Germinal center (tissue), 1 donor: Measurements from ENCODE around the gene CCND1.
"Not testable (repeated sequence)": the region's sequence is repeated elsewhere in the genome, so short reads cannot be mapped to it uniquely, and the experiment has no call there.

ENCODE experiments used
- DNase-seq: peaks from one replicate; pipeline ENCODE4 v3.0.0; 2012; ENCODE audit warnings: mixed read lengths, low spot score

The CCND1 gene

DNA sequence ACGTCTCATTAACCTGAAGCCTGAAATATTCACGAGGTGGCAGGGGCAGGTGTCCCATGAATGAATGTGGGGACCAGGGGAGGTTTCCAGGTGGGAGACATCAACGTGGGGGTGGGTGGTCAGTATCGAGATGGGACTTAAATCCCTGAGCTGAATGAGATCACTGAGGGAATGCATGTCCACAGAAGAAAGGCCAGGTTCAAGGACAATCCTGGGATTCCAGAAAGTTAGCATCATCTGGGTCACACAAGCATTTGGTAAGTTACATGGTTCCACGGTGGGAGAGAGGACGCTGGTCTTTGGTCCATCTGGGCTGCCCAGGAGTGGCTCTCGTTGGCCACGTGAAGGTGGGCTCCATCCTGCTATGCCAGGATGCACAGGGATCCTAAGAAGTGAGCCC is 22.7 kb upstream of the CCND1 start:
- DNase-seq, result no peak

DNA sequence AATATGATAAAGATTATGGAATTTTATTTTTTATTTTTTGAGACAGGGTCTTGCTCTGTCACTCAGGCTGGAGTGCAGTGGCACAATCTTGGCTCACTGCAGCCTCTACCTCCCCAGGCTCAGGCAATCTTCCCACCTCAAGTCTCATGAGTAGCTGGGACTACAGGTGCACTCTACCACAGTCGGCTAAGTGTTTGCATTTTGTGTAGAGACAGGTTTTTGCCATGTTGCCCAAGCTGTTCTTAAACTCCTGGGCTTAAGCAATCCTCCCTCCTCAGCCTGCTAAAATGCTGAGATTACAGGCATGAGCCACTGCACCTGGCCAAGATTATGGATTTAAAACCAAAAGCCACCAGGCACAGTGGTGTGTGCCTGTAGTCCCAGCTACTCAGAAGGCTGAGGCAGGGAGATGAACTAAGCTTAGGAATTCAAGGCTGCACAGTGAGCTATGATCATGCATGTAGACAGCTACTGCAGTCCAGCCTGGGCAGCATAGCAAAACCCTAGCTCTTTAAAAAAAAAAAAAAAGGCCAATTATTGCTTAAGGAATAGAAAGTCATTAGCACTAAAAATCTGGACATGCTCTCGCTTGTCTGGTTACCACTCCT is 20.2 kb upstream of the CCND1 start:
- no peak for DNase-seq

DNA sequence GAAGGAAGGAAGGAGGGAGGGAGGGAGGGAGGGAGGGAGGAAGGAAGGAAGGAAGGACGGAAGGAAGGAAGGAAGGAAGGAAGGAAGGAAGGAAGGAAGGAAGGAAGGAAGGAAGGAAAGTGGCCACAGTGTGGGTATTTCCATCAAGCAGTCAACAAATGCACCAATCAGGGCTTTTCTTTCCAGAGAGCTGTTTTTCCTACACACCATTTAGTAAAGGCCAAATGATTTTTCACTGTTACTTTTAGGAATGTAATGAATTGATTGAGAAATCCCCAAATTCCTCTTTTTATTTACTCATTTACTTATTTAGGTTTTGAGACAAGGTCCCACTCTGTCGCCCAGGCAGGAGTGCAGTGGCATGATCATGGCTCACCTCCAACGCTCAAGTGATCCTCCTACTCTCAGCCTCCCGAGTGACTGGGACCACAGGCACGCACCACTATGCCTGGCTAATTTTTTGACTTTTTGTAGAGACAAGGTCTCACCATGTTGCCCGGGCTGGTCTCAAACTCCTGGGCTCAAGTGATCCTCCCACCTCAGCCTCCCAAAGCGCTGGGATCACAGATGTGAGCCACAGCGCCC is 18.8 kb upstream of the CCND1 start:
- DNase-seq, result not testable (repeated sequence)

DNA sequence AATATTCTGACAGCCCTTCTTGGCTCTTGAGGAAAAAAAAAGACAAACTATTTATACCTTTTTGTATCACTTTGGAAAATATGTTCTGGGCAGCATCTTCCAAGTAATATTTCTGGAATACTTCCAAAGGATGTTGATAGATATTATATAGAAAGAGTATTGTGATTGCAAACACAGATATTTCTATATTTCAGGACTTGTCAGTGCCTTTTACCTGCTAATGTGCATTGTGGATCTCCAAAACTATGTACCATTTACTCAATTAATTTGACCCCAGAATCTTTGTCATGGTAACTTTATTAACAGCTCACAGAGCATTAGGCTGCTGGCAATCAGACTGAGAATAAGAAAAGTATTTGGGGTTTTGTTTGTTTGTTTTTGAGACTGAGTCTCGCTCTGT is 16.7 kb upstream of the CCND1 start:
- no peak for DNase-seq

DNA sequence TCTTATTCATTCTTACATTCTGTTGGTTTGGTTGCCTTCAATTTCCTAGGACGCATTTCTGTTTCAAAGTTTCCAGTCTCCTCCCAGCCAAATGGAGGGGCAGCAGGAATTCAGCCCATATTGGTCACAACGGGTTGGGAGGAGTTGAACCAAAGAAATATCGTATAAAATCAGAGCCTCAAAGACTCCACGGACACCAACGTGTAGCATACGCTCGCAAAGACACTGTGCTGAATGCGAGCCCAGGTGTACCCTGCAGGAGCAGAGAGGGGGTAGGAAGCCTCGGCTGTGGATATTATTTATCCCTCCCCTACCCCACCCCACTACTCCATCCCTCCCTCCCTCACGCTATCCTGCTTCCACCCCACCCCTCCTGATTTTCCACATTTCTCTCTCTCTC is 15.5 kb upstream of the CCND1 start:
- no peak for DNase-seq

DNA sequence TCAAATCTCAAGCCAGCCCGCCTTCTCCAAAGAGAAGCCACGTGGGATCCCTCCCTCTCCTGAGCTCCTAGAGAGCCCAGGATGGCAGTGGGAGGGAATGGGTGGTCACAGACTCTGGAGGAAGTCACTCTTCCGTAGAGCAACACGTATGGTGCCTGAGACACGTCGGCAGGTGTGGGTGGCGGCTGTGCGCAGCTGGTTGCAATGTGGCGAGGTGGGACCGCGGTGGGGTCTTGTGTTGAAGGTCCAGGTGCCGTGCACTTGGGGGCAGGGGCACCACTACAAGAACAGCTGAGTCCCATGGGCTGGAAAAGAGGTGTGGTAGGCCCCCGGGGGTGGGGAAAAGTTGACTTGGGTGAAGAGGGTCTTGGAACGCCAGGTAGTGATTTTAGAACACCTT is 13.4 kb upstream of the CCND1 start:
- DNase-seq, result no peak

DNA sequence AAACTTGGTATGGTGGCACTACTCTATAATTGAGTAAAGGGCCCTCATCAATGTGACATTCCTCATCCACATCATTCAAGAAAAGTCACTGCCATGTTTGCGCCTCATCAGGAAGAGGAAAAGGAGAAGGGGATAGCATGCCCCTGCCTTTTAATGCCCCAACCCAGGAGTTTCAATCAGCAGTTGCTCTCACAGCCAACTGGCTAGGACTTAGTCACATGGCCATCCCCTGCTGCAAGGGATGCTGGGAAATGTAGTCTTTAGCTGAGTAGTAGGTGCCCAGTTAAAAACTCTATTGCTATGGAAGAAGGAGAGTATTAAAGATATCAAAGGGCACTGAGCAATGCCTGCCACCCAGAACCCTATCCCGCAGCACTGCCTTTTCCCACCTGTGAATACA is 10.9 kb upstream of the CCND1 start:
- DNase-seq, result no peak

DNA sequence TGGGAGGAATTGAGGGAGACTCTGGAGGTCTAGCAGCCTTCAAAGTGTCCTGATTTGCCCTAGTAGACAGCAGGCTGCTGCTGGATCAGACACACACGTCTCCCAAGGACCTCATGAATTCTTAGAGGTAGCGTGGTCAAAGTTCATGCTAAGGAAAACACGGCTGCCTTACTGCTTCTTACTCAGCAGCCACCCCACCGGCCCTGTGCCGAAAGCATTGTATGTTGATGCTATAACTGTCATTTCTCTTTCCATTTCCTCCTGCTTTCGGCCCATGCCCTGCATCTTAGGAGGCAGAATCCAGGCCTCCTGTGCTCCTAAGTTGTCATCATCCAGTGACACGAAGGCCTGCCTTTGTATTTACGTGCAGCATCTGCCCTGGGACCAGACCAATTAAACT is 10.5 kb upstream of the CCND1 start:
- no peak for DNase-seq

DNA sequence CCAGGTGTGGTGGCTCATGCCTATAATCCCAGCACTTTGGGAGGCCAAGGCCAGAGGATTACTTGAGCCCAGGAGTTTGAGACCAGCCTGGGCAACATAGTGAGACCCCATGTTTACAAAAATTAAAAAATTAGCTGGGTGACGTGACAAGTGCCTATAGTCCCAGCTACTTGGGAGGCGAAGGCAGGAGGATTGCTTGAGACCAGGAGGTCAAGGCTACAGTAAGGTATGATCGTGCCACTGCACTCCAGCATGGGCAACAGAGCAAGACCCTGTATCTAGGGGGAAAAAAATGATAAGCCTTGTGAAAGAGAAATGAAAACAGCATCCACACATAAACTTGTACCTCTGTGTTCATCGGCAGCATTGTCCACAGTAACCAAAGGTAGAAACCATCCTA is 8.1 kb upstream of the CCND1 start:
- DNase-seq, result no peak

DNA sequence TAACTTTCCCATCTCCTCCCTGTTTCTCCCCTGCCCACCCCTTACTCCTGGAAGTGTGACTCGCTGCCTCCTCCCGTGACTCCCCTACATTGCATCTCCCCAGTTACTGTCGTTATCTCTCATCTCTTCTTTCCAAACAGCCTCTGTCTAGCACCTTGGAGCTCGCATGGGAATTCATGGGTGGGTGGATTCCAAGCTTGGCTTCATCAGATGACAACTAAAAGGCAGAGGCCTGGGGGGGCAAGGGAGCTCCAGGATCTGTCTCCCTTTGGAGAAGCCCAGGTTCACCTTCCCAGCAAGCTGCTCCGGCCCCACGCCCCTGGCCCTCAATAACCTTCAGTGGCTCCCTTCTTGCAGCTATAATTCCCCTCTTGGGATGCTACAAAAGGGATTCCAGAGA is 6.9 kb upstream of the CCND1 start:
- no peak for DNase-seq

DNA sequence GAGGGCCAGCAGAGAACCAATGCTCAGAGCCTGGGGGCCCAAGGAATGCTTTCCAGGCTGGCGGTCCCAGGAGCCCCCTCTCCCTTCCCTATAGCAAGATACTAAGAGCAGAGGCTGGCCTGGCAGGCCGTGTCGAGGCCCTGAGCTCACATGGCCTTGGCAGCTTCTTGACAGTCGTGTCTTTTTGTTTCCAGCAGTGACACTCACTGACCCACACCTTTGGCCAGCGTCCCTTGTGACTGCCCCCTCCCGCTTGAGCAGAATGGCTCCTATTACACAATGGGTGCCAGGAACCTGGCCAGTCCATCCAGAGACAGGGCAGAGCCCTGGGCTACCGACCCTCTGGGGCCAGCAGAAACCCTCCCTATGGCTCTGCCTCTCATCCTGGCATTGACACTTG is 6.4 kb upstream of the CCND1 start:
- no peak for DNase-seq

DNA sequence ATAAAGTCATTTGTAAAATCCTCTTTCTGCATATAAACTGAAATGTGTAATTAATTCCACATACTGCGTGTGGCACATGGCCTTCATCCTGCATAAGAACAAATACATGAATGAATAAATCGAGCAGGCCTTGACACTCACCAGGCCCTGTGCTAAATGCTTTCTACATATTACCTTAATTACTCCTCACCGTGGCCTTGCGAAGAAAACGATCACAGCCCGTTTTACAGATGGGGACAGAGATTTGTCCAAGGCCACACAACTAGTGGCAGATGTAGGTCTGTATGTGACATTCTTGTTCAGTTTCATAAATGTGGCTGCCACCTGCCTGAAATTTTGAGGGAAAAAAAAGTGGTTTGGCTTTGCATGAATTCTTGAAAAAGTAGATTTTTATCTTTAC is 5.8 kb upstream of the CCND1 start:
- DNase-seq, result no peak

DNA sequence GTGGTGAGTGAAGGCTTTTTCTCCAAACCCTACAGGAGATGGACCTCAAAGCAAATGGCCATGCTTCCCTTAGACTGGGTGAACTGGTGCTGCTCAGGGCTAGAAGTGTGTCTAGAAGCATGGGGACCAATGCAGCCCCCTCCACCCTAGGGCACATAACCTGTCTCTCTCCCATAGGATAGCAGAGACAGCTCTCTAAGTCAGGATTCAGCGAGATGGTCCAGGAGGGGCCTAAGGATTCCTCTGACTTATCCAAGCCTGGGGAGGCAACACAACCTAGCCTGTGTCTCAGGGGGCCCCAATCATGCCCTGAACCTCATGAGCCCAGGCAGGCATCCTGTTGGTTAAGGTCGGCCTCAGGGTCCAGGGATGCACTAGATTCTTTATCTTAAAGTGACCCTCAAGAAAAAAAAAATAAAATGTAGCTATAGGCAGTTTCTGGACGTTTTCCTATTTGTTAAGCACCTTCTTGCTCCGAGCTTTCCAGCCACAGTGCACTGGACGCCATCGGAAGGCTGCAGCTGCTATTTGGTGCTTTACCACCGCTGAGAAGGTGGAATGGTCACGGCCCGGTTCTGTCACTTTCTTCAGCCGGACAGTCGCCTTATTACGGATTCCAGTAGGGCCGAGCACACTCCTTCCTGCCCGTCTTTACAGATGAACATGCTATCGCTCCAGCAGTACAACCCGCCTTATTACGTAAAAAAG is 5.0 kb upstream of the CCND1 start:
- DNase-seq, result no peak

DNA sequence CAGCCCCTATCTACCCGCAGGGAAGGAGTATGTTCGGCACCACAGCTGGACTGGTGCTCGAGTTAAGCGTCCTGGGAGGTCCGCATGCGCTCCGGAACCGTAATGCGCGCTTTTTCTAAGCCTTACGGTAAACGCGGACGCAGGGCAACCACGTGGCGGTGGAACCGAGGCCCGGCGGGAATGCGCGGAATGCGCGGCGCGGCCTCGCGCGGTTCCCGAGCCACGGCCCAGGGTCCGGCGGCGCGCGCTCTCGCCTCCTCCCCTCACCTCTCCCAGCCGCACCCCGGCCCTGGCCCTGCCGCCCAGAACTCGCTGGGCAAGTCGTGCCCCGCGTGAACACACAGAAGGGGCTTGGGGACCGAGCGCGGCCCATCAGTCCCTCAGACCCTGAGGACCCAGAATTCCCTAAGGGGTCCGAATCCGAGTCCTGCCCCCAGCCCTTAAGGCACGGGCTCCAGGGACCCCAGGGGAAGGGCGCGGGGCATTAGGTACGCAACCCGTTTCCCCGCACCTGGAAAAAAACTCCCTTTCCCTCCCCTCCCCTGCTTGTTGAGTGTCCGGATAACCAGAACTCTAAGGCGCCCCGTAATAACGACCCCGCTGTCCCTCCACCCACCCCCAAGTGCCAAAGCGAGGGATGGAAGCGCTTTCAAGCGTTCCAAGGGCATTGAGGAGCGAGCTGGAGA is 4.3 kb upstream of the CCND1 start:
- DNase-seq, result no peak

DNA sequence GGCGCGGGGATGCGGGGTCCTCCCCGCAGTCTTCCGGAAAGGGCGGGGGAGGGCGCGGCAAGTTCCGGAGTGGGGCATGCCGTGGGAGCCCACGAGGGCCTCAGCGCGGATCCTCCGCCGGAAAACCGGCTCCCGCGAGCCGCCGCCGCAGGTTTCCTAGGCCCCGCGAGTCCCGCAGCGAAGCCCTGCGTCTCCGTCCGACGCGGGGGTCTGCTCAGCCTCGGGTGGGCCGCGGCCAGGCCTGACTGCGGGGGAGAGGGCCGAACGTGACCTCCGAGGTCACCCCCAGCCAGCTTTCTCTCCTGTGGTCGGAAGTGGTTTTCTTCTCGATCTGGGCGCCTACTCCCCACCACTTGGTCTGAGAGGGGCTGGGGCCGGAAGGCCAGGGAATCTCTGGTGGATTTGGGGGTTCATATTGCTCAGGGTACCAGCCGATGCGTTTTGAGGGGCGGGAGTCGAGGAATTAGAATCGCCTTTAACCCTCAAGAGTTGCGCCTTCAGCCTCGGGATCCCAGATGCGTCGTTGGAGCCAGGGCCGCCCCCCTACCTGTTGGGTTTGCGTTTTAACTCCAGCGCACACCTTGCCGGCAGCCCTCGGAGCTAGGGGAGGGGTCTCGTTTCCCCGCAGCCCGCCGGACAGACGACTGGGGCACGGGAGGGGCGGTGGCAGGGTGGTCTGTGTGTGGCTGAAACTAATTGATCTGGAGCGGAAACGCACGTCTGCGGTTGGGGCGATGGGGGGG is 3.6 kb upstream of the CCND1 start:
- no peak for DNase-seq

DNA sequence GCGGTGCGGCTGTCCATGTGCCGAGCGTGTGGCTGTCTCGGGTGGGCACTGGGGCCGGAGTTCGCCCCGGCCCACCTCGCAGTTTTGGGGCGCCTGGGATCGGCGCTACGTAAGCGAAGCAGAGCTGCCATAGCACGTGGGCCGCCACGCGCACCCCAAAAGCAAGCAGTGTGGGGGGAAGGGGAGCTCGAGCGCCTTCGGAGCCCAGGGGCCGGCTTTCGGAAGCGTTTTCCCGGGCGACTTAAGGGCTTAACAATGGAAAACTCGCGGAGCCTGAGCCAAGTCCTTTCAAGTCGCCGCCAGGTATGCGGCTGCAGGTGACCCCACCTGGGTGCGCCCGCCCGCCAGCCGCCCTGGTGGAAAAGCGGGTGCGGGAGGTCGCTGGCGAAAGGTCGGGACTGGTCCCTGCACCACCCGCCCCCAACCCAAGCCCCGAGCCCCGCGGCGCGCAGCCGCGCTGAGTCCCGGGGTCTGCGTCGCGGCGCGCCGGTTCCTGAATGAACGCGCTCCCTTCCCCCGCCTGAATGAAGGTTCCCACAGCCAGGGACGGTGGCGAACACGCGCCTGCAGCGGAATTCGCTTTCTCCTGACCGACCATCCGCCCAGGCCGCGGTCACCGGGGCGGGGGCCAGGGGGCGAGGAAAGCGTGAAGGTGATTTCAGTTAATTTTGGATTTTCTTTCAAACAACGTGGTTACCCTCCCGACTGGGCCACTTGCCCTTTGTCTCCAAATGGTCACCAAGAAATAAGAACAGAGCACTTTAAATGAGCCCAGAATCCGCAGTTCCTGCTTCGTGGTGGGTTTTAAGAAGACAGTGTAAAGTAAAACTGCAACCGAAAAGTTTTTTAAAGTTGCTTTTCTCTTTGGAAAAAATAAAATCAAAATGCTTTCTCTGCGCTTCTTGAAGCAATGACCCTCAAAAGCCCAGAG is 2.8 kb upstream of the CCND1 start:
- DNase-seq, result no peak

DNA sequence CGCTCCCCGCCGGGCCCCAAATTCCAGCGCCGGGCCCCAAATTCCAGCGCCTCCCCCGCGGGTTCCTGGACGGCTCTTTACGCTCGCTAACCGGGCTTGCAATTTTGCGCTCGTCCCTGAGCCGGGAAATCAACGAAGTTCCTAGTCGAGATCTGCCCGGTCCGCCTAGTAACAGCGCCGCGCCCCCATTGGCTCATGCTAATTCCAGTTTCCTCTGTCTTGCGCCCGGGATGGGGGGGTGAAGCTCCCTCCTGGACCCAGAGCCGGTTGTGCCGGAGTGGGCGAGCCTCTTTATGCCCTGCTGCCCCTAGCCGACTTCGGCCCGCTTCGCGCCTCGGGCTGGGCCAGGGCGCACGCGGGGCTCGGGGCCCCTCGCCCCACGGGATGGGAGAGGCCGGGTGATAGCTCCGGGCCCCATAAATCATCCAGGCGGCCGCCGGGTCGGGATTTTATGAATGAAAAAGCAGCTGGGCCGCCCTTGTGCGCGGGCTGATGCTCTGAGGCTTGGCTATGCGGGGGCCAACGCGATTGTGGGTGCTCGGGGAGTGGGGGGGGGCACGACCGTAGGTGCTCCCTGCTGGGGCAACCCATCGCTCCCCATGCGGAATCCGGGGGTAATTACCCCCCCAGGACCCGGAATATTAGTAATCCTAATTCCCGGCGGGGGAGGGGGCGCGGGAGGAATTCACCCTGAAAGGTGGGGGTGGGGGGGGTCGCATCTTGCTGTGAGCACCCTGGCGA is 1.8 kb upstream of the CCND1 start:
- peak; percentile 53 for DNase-seq

DNA sequence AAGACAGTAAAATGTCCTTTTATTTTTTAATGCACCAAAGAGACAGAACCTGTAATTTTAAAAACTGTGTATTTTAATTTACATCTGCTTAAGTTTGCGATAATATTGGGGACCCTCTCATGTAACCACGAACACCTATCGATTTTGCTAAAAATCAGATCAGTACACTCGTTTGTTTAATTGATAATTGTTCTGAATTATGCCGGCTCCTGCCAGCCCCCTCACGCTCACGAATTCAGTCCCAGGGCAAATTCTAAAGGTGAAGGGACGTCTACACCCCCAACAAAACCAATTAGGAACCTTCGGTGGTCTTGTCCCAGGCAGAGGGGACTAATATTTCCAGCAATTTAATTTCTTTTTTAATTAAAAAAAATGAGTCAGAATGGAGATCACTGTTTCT is 1.1 kb upstream of the CCND1 start:
- DNase-seq, result no peak

DNA sequence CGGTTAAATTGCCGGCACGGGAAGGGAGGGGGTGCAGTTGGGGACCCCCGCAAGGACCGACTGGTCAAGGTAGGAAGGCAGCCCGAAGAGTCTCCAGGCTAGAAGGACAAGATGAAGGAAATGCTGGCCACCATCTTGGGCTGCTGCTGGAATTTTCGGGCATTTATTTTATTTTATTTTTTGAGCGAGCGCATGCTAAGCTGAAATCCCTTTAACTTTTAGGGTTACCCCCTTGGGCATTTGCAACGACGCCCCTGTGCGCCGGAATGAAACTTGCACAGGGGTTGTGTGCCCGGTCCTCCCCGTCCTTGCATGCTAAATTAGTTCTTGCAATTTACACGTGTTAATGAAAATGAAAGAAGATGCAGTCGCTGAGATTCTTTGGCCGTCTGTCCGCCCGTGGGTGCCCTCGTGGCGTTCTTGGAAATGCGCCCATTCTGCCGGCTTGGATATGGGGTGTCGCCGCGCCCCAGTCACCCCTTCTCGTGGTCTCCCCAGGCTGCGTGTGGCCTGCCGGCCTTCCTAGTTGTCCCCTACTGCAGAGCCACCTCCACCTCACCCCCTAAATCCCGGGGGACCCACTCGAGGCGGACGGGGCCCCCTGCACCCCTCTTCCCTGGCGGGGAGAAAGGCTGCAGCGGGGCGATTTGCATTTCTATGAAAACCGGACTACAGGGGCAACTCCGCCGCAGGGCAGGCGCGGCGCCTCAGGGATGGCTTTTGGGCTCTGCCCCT is 529 bp upstream of the CCND1 start:
- no peak for DNase-seq
